Ectodermal cell (in vitro differentiated cells): ENCODE measurements around the gene ZNF722. TPM values are rescaled to one million over a fixed set of nuclear protein-coding genes. Genes with fewer than 3 reads are reported as not detected.
"Not testable (repeated sequence)": the region's sequence is repeated elsewhere in the genome, so short reads cannot be mapped to it uniquely, and the experiment has no call there.

Experiments used
- H3K27ac ChIP-seq: 2 replicates; pipeline ENCODE4 v1.7.0; 2013; ENCODE audit warnings: mild to moderate bottlenecking, low read depth, low read length; ENCODE audit not compliant: insufficient read depth, poor library complexity, severe bottlenecking
- H3K27me3 ChIP-seq: 2 replicates; pipeline ENCODE4 v1.7.0; 2013; ENCODE audit warnings: mild to moderate bottlenecking, low read length; ENCODE audit not compliant: insufficient read depth, control insufficient read depth, poor library complexity, severe bottlenecking
- H3K36me3 ChIP-seq: one replicate; pipeline ENCODE4 v1.7.0; 2013; ENCODE audit warnings: low read length; ENCODE audit not compliant: control insufficient read depth, insufficient read depth
- H3K4me1 ChIP-seq: one replicate; pipeline ENCODE4 v1.7.0; 2013; ENCODE audit warnings: low read length; ENCODE audit not compliant: control insufficient read depth, insufficient read depth
- H3K4me3 ChIP-seq: 2 replicates; pipeline ENCODE4 v1.7.0; 2013; ENCODE audit warnings: low read depth, low read length, control low read depth; ENCODE audit not compliant: insufficient read depth
- H3K9me3 ChIP-seq: 2 replicates; pipeline ENCODE4 v1.7.0; 2013; ENCODE audit warnings: mild to moderate bottlenecking, low read length, moderate library complexity; ENCODE audit not compliant: control insufficient read depth
- WGBS, 2 experiments: methylation state at CpG; one replicate each; pipeline ENCODE4 v1.1.7; 2013; ENCODE audit warnings: missing lambda C conversion rate in 2 of 2; 5-methylcytosine and 5-hydroxymethylcytosine counted together
- polyA plus RNA-seq, 4 experiments: library from polyadenylated mRNA; stranded (reverse); fragments of 50-300 nt; gene quantifications; one replicate each; pipeline ENCODE4 v1.2.3, GENCODE V29; 2013

The ZNF722 gene
- polyA plus RNA-seq (2013, experiment 1 of 4) = not detected
- not detected for polyA plus RNA-seq (2013, experiment 2 of 4)
- polyA plus RNA-seq (2013, experiment 3 of 4) = not detected
- polyA plus RNA-seq (2013, experiment 4 of 4) = not detected

- no peaks in the 10 kb centered on the region for H3K4me1 ChIP-seq
- H3K4me3 ChIP-seq = no peak within 1 kb of the TSS
- H3K9me3 ChIP-seq = peaks cover 15% of the 10 kb centered on the region
- no peaks in the 10 kb centered on the region for H3K36me3 ChIP-seq
- 84 to 90% methylated on average over 10 of the region's 10 CpGs for WGBS, 2 experiments
- H3K27ac ChIP-seq = no peak within 1 kb of the TSS
- no peaks in the 10 kb centered on the region for H3K27me3 ChIP-seq
Observed at GRCh38 chr7:63998549-63998948, at the start of gene ZNF722. TSS of gene ZNF722 (plus strand) at chr7:63998849. CDS start at chr7:63998962, 113 bp downstream.

- Histone ChIP-seq H3K27me3 (no peaks in the 10 kb centered on the region), H3K36me3 (no peaks in the 10 kb centered on the region), H3K4me1 (no peaks in the 10 kb centered on the region), H3K4me3 (no peak overlapping the region), H3K9me3 (peaks cover 12% of the 10 kb centered on the region), H3K27ac (no peak overlapping the region)
- 39 to 53% methylated on average over 2 of the region's 2 CpGs for WGBS, 2 experiments
Observed at GRCh38 chr7:63953181-63953580, 45.5 kb upstream of the ZNF722 start.

- H3K36me3 ChIP-seq = no peaks in the 10 kb centered on the region
- H3K4me1 ChIP-seq = no peaks in the 10 kb centered on the region
- H3K27ac ChIP-seq = no peak overlapping the region
- no peaks in the 10 kb centered on the region for H3K27me3 ChIP-seq
- peaks cover 17% of the 10 kb centered on the region for H3K9me3 ChIP-seq
- H3K4me3 ChIP-seq = no peak overlapping the region
Observed at GRCh38 chr7:63968629-63969028, 30.0 kb upstream of the ZNF722 start.

- 76 to 79% methylated on average over 2 of the region's 2 CpGs for WGBS, 2 experiments
- H3K4me1 ChIP-seq, H3K27me3 ChIP-seq, H3K9me3 ChIP-seq, H3K27ac ChIP-seq, H3K4me3 ChIP-seq, H3K36me3 ChIP-seq: not testable (repeated sequence)
Observed at GRCh38 chr7:64015496-64015895, 16.8 kb downstream of the ZNF722 start.

- Histone ChIP-seq H3K4me1 (no peaks in the 10 kb centered on the region), H3K36me3 (no peaks in the 10 kb centered on the region), H3K9me3 (peaks cover 10% of the 10 kb centered on the region), H3K27ac (no peak overlapping the region), H3K27me3 (no peaks in the 10 kb centered on the region), H3K4me3 (no peak overlapping the region)
- WGBS, 2 experiments = 66 to 72% methylated on average over 2 to 3 of the region's 3 CpGs
Observed at GRCh38 chr7:64035388-64035787, 36.7 kb downstream of the ZNF722 start.

- Histone ChIP-seq H3K27ac (no peak overlapping the region), H3K36me3 (no peaks in the 10 kb centered on the region), H3K4me3 (no peak overlapping the region), H3K4me1 (no peaks in the 10 kb centered on the region), H3K9me3 (peaks cover 8% of the 10 kb centered on the region), H3K27me3 (no peaks in the 10 kb centered on the region)
- 93 to 94% methylated on average over 21 of the region's 21 CpGs for WGBS, 2 experiments
Observed at GRCh38 chr7:64037095-64037494, 38.4 kb downstream of the ZNF722 start.

GRCh38 chr7:64045301-64046040 lies 46.8 kb downstream of the ZNF722 start, which contains the start of gene ZNF727:
TSS of gene ZNF727 (plus strand) at chr7:64045434. CDS start at chr7:64045622, 188 bp downstream.
- H3K4me1 ChIP-seq = no peaks in the 10 kb centered on the region
- no peaks in the 10 kb centered on the region for H3K27me3 ChIP-seq
- WGBS, 2 experiments = 85% methylated on average over 33 of the region's 33 CpGs
- peaks cover 2% of the 10 kb centered on the region for H3K9me3 ChIP-seq
- no peak within 1 kb of the TSS for H3K27ac ChIP-seq
- H3K4me3 ChIP-seq = no peak within 1 kb of the TSS
- H3K36me3 ChIP-seq = no peaks in the 10 kb centered on the region

- peaks cover 2% of the 10 kb centered on the region for H3K9me3 ChIP-seq
- no peak overlapping the region for H3K4me3 ChIP-seq
- WGBS, 2 experiments = 80 to 81% methylated on average over 11 to 12 of the region's 12 CpGs
- H3K27ac ChIP-seq = no peak overlapping the region
- H3K36me3 ChIP-seq = no peaks in the 10 kb centered on the region
- no peaks in the 10 kb centered on the region for H3K4me1 ChIP-seq
- H3K27me3 ChIP-seq = no peaks in the 10 kb centered on the region
Observed at GRCh38 chr7:64046041-64046389, 47.4 kb downstream of the ZNF722 start.
